Activated naive CD4-positive, alpha-beta T cell treated with anti-CD3 and anti-CD28 coated beads, Interleukin-2, amount 50 U/mL, for 72 hours (primary cell): ENCODE data around the gene CALN1. TPM values are rescaled to one million over a fixed set of nuclear protein-coding genes. Genes with fewer than 3 reads are reported as not detected.
"Not testable (repeated sequence)": the region's sequence is repeated elsewhere in the genome, so short reads cannot be mapped to it uniquely, and the experiment has no call there.

Experiments
- ATAC-seq, 2 donors: fragments of 150-1000 bp; cut with Tn5 transposase; 2 replicates each; pipeline ENCODE4 v1.10.0; 2021; ENCODE audit warnings: mild to moderate bottlenecking in 2 of 2, moderate library complexity in 2 of 2
- DNase-seq, 2 donors: peaks; one replicate each; pipeline ENCODE4 v3.0.0; 2021 to 2022; ENCODE audit warnings: low spot score in 2 of 2
- H3K27ac Mint-ChIP-seq, 2 donors: one replicate each; pipeline ENCODE4 v1.8.0; 2022; ENCODE audit warnings: mild to moderate bottlenecking in 2 of 2, mixed read lengths in 2 of 2
- H3K36me3 Mint-ChIP-seq, 2 donors: one replicate each; pipeline ENCODE4 v1.8.0; 2022; ENCODE audit warnings: mixed read lengths in 2 of 2
- H3K9me3 Mint-ChIP-seq, 2 donors: one replicate each; pipeline ENCODE4 v1.8.0; 2022; ENCODE audit warnings: mixed read lengths in 2 of 2
- total RNA-seq, 2 donors: library from RNA; stranded (reverse); gene quantifications; one replicate each; pipeline ENCODE4 v1.2.3, GENCODE V29; 2022

CALN1 gene
- total RNA-seq, 2 donors from 2014 or later = not detected

GRCh38 chr7:72343991-72344390 lies 68.1 kb downstream of the CALN1 start:
- ATAC-seq = no peak
- no peak overlapping the region for H3K27ac Mint-ChIP-seq
- peaks cover 7 to 9% of the 10 kb centered on the region in 2 donors for H3K9me3 Mint-ChIP-seq
- no peaks in the 10 kb centered on the region for H3K36me3 Mint-ChIP-seq
- DNase-seq = no peak

- H3K27ac Mint-ChIP-seq, ATAC-seq, H3K36me3 Mint-ChIP-seq, DNase-seq: not testable (repeated sequence)
- H3K9me3 Mint-ChIP-seq = peaks cover 8 to 11% of the 10 kb centered on the region in 2 donors
Observed at GRCh38 chr7:72343354-72343753, 68.8 kb downstream of the CALN1 start.

GRCh38 chr7:72337390-72338167 lies 74.6 kb downstream of the CALN1 start:
- Mint-ChIP-seq H3K9me3 (peaks cover 12 to 17% of the 10 kb centered on the region in 2 donors), H3K27ac (no peak overlapping the region), H3K36me3 (peaks cover 9 to 12% of the 10 kb centered on the region in 2 donors)
- ATAC-seq (no peak), DNase-seq (no peak)

GRCh38 chr7:72336632-72337389 lies 75.3 kb downstream of the CALN1 start:
- Mint-ChIP-seq H3K9me3 (peaks cover 12 to 17% of the 10 kb centered on the region in 2 donors), H3K36me3 (peaks cover 9 to 12% of the 10 kb centered on the region in 2 donors), H3K27ac (no peak overlapping the region)
- DNase-seq (no peak), ATAC-seq (no peak)

- Mint-ChIP-seq H3K27ac (no peak overlapping the region), H3K36me3 (peaks cover 9 to 12% of the 10 kb centered on the region in 2 donors), H3K9me3 (peaks cover 12 to 17% of the 10 kb centered on the region in 2 donors)
- ATAC-seq (no peak), DNase-seq (no peak)
Observed at GRCh38 chr7:72336382-72336631, 75.8 kb downstream of the CALN1 start.

GRCh38 chr7:72335561-72336381 lies 76.4 kb downstream of the CALN1 start:
- peaks cover 14 to 18% of the 10 kb centered on the region in 2 donors for H3K9me3 Mint-ChIP-seq
- H3K27ac Mint-ChIP-seq = no peak overlapping the region
- ATAC-seq (no peak), DNase-seq (no peak)
- H3K36me3 Mint-ChIP-seq = peaks cover 9 to 12% of the 10 kb centered on the region in 2 donors

GRCh38 chr7:72334698-72335097 lies 77.4 kb downstream of the CALN1 start:
- Mint-ChIP-seq H3K9me3 (peaks cover 16 to 18% of the 10 kb centered on the region in 2 donors), H3K27ac (no peak overlapping the region), H3K36me3 (peaks cover 9 to 12% of the 10 kb centered on the region in 2 donors)
- DNase-seq (no peak), ATAC-seq (no peak)

GRCh38 chr7:72334066-72334465 lies 78.1 kb downstream of the CALN1 start:
- Mint-ChIP-seq H3K9me3 (peaks cover 12 to 15% of the 10 kb centered on the region in 2 donors), H3K27ac (no peak overlapping the region), H3K36me3 (peaks cover 9 to 12% of the 10 kb centered on the region in 2 donors)
- DNase-seq (no peak), ATAC-seq (no peak)

- peaks cover 10% of the 10 kb centered on the region in 2 donors for H3K9me3 Mint-ChIP-seq
- ATAC-seq = no peak
- H3K27ac Mint-ChIP-seq = no peak overlapping the region
- no peak for DNase-seq
- H3K36me3 Mint-ChIP-seq = no peaks in the 10 kb centered on the region
Observed at GRCh38 chr7:72326811-72327210, 85.3 kb downstream of the CALN1 start.

- Mint-ChIP-seq H3K9me3 (peaks cover 10% of the 10 kb centered on the region in 2 donors), H3K27ac (no peak overlapping the region), H3K36me3 (no peaks in the 10 kb centered on the region)
- DNase-seq = no peak
- no peak for ATAC-seq
Observed at GRCh38 chr7:72326365-72326764, 85.8 kb downstream of the CALN1 start.

GRCh38 chr7:72325561-72325960 lies 86.6 kb downstream of the CALN1 start:
- ATAC-seq = no peak
- DNase-seq = no peak
- Mint-ChIP-seq H3K27ac (no peak overlapping the region), H3K9me3 (peaks cover 5 to 6% of the 10 kb centered on the region in 2 donors), H3K36me3 (no peaks in the 10 kb centered on the region)

- Mint-ChIP-seq H3K9me3 (peaks cover 0 to 12% of the 10 kb centered on the region in 2 donors), H3K36me3 (no peaks in the 10 kb centered on the region), H3K27ac (no peak overlapping the region)
- DNase-seq (no peak), ATAC-seq (no peak)
Observed at GRCh38 chr7:72321637-72322036, 90.5 kb downstream of the CALN1 start.

GRCh38 chr7:72321081-72321480 lies 91.1 kb downstream of the CALN1 start:
- no peak overlapping the region for H3K27ac Mint-ChIP-seq
- no peak for ATAC-seq
- DNase-seq = no peak
- H3K9me3 Mint-ChIP-seq = peaks cover 0 to 12% of the 10 kb centered on the region in 2 donors
- H3K36me3 Mint-ChIP-seq = no peaks in the 10 kb centered on the region

GRCh38 chr7:72317341-72317740 lies 94.8 kb downstream of the CALN1 start:
- Mint-ChIP-seq H3K36me3 (no peaks in the 10 kb centered on the region), H3K9me3 (peaks cover 0 to 12% of the 10 kb centered on the region in 2 donors), H3K27ac (no peak overlapping the region)
- DNase-seq (no peak), ATAC-seq (no peak)

GRCh38 chr7:72316148-72316547 lies 96.0 kb downstream of the CALN1 start:
- no peak overlapping the region for H3K27ac Mint-ChIP-seq
- no peaks in the 10 kb centered on the region for H3K36me3 Mint-ChIP-seq
- no peak for ATAC-seq
- DNase-seq = no peak
- H3K9me3 Mint-ChIP-seq = peaks cover 0 to 12% of the 10 kb centered on the region in 2 donors

GRCh38 chr7:72313906-72314305 lies 98.2 kb downstream of the CALN1 start:
- no peak for DNase-seq
- peaks cover 0 to 9% of the 10 kb centered on the region in 2 donors for H3K9me3 Mint-ChIP-seq

GRCh38 chr7:72310301-72310700 lies 101.8 kb downstream of the CALN1 start:
- ATAC-seq (no peak), DNase-seq (no peak)
- H3K9me3 Mint-ChIP-seq = peaks cover 0 to 8% of the 10 kb centered on the region in 2 donors
- no peak overlapping the region for H3K27ac Mint-ChIP-seq
- no peaks in the 10 kb centered on the region for H3K36me3 Mint-ChIP-seq

More at GRCh38 chr7:72313906-72314305, 98.2 kb downstream of the CALN1 start:
- ATAC-seq = no peak
- H3K36me3 Mint-ChIP-seq = no peaks in the 10 kb centered on the region
- no peak overlapping the region for H3K27ac Mint-ChIP-seq
